Effector memory CD8-positive, alpha-beta T cell (primary cell): ENCODE measurements around the gene ANKS1B.

Experiments
- ATAC-seq: fragments of 150-1000 bp; cut with Tn5 transposase; replicated peaks from 2 replicates; pipeline ENCODE4 v1.10.0; 2021; ENCODE audit warnings: mild to moderate bottlenecking, moderate library complexity
- DNase-seq, 3 experiments: peaks; one replicate each; pipeline ENCODE4 v3.0.0; 2021
- H3K27ac Mint-ChIP-seq, 2 donors: one replicate each; pipeline ENCODE4 v1.8.0; 2022; ENCODE audit warnings: mild to moderate bottlenecking in 2 of 2, mixed read lengths in 2 of 2, moderate library complexity in 2 of 2
- H3K27me3 Mint-ChIP-seq, 2 donors: one replicate each; pipeline ENCODE4 v1.8.0; 2022; ENCODE audit warnings: mixed read lengths in 2 of 2
- H3K36me3 Mint-ChIP-seq: one replicate; pipeline ENCODE4 v1.8.0; 2022; ENCODE audit warnings: mild to moderate bottlenecking, moderate library complexity, mixed read lengths; ENCODE audit not compliant: insufficient read depth
- H3K4me1 Mint-ChIP-seq, 2 donors: one replicate each; pipeline ENCODE4 v1.8.0; 2022; ENCODE audit warnings: low read depth in 2 of 2, mixed read lengths in 2 of 2
- H3K4me3 Mint-ChIP-seq, 2 donors: one replicate each; pipeline ENCODE4 v1.8.0; 2022; ENCODE audit warnings: mild to moderate bottlenecking in 2 of 2, mixed read lengths in 2 of 2, moderate library complexity in 2 of 2
- H3K9me3 Mint-ChIP-seq, 2 donors: one replicate each; pipeline ENCODE4 v1.8.0; 2022; ENCODE audit warnings: mixed read lengths in 2 of 2

Gene ANKS1B

GRCh38 chr12:98799146-98799810 lies 1185.5 kb downstream of the ANKS1B start:
- H3K9me3 Mint-ChIP-seq = no peaks in the 10 kb centered on the region
- no peak for DNase-seq
- no peak for ATAC-seq
- H3K36me3 Mint-ChIP-seq = no peaks in the 10 kb centered on the region
- H3K27me3 Mint-ChIP-seq = peaks cover 28 to 41% of the 10 kb centered on the region in 2 donors
- no peak overlapping the region for H3K27ac Mint-ChIP-seq
- H3K4me1 Mint-ChIP-seq = no peaks in the 10 kb centered on the region
- no peak overlapping the region for H3K4me3 Mint-ChIP-seq

DNA sequence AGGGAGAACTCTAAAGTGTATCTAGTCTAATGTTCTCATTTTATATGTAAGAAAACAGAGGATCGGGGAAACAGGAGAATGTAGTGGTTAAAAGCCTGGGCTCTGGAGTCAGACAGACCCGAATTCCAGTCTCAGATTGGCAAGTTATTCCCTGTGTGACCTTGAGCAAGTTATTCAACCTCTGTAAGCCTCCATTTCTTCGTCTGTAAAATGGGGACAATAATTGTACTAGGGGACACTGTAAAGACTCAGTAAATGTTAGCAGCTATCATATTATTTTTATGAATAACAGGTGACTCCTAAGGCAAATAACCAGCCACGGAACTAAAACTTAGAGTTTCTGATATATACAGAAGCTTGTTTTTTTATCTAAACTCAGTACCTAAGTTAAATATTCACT lies 1187.5 kb downstream of the ANKS1B start:
- no peaks in the 10 kb centered on the region for H3K4me1 Mint-ChIP-seq
- no peaks in the 10 kb centered on the region for H3K9me3 Mint-ChIP-seq
- peaks cover 36 to 45% of the 10 kb centered on the region in 2 donors for H3K27me3 Mint-ChIP-seq
- DNase-seq (no peak), ATAC-seq (no peak)
- no peak overlapping the region for H3K27ac Mint-ChIP-seq
- H3K4me3 Mint-ChIP-seq = no peak overlapping the region
- H3K36me3 Mint-ChIP-seq = no peaks in the 10 kb centered on the region

DNA sequence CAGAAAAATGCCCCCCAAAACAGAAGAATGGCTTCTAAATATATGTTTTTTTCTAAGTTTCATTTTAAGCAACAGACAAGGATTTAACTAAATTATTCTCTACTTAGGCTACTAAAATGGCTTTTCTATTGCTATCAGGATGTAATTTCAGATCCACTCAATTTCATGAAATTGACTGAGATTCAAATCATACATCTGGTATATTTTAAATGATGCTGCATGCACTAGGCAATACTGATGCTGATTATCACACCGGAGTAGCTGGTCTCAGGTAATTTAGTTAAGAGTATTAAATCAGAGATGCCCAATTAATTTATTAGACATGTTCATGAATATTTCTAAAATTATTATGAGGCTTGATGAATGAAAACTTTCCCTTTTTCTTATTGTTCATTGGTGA lies 1188.0 kb downstream of the ANKS1B start:
- ATAC-seq = no peak
- no peaks in the 10 kb centered on the region for H3K36me3 Mint-ChIP-seq
- H3K4me1 Mint-ChIP-seq = no peaks in the 10 kb centered on the region
- DNase-seq = no peak
- H3K27ac Mint-ChIP-seq = no peak overlapping the region
- H3K9me3 Mint-ChIP-seq = no peaks in the 10 kb centered on the region
- H3K4me3 Mint-ChIP-seq = no peak overlapping the region
- H3K27me3 Mint-ChIP-seq = peaks cover 32 to 43% of the 10 kb centered on the region in 2 donors

GRCh38 chr12:98793121-98793520 lies 1191.6 kb downstream of the ANKS1B start:
- Mint-ChIP-seq H3K36me3 (no peaks in the 10 kb centered on the region), H3K9me3 (no peaks in the 10 kb centered on the region), H3K27me3 (peaks cover 39 to 44% of the 10 kb centered on the region in 2 donors), H3K27ac (no peak overlapping the region), H3K4me3 (no peak overlapping the region), H3K4me1 (no peaks in the 10 kb centered on the region)
- DNase-seq (no peak), ATAC-seq (no peak)

GRCh38 chr12:98791406-98791805 lies 1193.3 kb downstream of the ANKS1B start:
- H3K4me1 Mint-ChIP-seq = no peaks in the 10 kb centered on the region
- peaks cover 44 to 48% of the 10 kb centered on the region in 2 donors for H3K27me3 Mint-ChIP-seq
- H3K9me3 Mint-ChIP-seq = no peaks in the 10 kb centered on the region
- H3K4me3 Mint-ChIP-seq = no peak overlapping the region
- no peak for DNase-seq
- ATAC-seq = no peak
- no peak overlapping the region for H3K27ac Mint-ChIP-seq
- no peaks in the 10 kb centered on the region for H3K36me3 Mint-ChIP-seq

DNA sequence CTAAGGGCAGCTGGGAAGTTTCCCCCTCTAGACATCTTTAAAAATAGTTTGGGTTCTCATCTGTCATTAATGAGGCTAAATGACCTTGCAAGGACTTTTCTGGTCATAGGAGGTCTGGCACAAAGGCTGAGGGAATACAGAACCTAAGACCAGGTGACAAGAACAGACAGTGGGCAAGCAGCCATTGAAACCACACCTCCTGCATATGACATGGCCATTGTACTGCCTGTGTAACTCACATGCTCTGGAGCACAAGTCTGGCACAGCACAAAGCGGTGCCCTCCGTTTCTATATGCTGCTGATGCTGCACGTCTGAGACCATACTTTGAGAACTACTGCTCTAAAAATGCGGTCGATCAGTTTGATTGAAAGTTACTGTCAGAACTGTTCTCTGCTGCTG lies 1196.3 kb downstream of the ANKS1B start:
- no peak for ATAC-seq
- no peak for DNase-seq
- no peak overlapping the region for H3K27ac Mint-ChIP-seq
- no peaks in the 10 kb centered on the region for H3K4me1 Mint-ChIP-seq
- peaks cover 51 to 52% of the 10 kb centered on the region in 2 donors for H3K27me3 Mint-ChIP-seq
- no peaks in the 10 kb centered on the region for H3K9me3 Mint-ChIP-seq
- peaks cover 4% of the 10 kb centered on the region for H3K36me3 Mint-ChIP-seq
- no peak overlapping the region for H3K4me3 Mint-ChIP-seq

GRCh38 chr12:98786653-98787052 lies 1198.1 kb downstream of the ANKS1B start:
- H3K4me1 Mint-ChIP-seq = no peaks in the 10 kb centered on the region
- H3K27ac Mint-ChIP-seq = no peak overlapping the region
- no peak overlapping the region for H3K4me3 Mint-ChIP-seq
- peaks cover 4% of the 10 kb centered on the region for H3K36me3 Mint-ChIP-seq
- no peaks in the 10 kb centered on the region for H3K9me3 Mint-ChIP-seq
- no peak for DNase-seq
- ATAC-seq = no peak
- peaks cover 44 to 45% of the 10 kb centered on the region in 2 donors for H3K27me3 Mint-ChIP-seq

DNA sequence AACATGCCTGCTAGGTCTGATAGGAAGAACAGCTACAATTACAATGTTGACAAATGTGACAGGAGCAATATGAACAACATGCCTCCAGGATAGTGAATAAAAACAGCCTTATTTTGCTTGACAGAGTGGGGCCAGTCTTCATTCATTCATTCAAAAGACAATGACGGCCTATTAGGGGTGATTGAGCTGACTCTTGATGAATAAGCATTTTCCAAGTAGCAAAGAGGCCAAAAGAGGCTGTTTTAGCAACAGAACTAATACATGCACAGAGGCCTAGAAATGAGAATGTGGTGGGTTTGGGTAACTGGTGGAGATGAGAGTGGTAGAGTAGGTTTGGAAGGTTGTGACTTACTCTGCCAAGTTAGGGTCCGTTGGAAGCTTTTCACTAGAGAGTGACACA lies 1201.3 kb downstream of the ANKS1B start:
- H3K36me3 Mint-ChIP-seq = peaks cover 4% of the 10 kb centered on the region
- H3K9me3 Mint-ChIP-seq = no peaks in the 10 kb centered on the region
- H3K27ac Mint-ChIP-seq = no peak overlapping the region
- H3K4me3 Mint-ChIP-seq = no peak overlapping the region
- no peak for ATAC-seq
- H3K27me3 Mint-ChIP-seq = peaks cover 32 to 46% of the 10 kb centered on the region in 2 donors
- no peaks in the 10 kb centered on the region for H3K4me1 Mint-ChIP-seq
- DNase-seq = no peak

DNA sequence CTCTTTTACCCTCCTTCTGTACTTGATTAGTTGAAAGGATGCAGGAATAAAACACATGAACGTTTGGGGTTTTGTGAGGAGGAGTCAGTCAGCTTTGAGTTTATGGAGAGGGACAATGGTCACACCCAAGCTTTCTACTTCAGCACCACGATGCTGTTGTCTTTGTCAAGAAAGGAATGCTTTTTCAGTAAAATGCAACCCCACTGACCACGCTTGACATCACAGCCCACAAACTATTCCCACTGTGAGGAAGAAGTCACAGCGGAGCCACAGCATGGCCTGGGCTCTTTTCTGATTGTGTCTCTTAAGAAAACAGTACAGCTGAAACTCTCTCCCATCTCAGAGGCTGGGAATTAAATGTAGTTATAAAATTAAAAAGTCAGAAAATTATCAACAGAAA lies 1204.5 kb downstream of the ANKS1B start:
- H3K27me3 Mint-ChIP-seq = peaks cover 26 to 32% of the 10 kb centered on the region in 2 donors
- no peaks in the 10 kb centered on the region for H3K4me1 Mint-ChIP-seq
- no peak overlapping the region for H3K27ac Mint-ChIP-seq
- no peak for DNase-seq
- H3K9me3 Mint-ChIP-seq = no peaks in the 10 kb centered on the region
- ATAC-seq = no peak
- no peak overlapping the region for H3K4me3 Mint-ChIP-seq
- H3K36me3 Mint-ChIP-seq = peaks cover 4% of the 10 kb centered on the region

GRCh38 chr12:98772818-98773217 lies 1211.9 kb downstream of the ANKS1B start:
- ATAC-seq (no peak), DNase-seq (no peak)
- peaks cover 0 to 8% of the 10 kb centered on the region in 2 donors for H3K9me3 Mint-ChIP-seq
- peaks cover 0 to 12% of the 10 kb centered on the region in 2 donors for H3K27me3 Mint-ChIP-seq
- no peaks in the 10 kb centered on the region for H3K4me1 Mint-ChIP-seq
- no peak overlapping the region for H3K27ac Mint-ChIP-seq
- H3K4me3 Mint-ChIP-seq = no peak overlapping the region
- H3K36me3 Mint-ChIP-seq = no peaks in the 10 kb centered on the region

DNA sequence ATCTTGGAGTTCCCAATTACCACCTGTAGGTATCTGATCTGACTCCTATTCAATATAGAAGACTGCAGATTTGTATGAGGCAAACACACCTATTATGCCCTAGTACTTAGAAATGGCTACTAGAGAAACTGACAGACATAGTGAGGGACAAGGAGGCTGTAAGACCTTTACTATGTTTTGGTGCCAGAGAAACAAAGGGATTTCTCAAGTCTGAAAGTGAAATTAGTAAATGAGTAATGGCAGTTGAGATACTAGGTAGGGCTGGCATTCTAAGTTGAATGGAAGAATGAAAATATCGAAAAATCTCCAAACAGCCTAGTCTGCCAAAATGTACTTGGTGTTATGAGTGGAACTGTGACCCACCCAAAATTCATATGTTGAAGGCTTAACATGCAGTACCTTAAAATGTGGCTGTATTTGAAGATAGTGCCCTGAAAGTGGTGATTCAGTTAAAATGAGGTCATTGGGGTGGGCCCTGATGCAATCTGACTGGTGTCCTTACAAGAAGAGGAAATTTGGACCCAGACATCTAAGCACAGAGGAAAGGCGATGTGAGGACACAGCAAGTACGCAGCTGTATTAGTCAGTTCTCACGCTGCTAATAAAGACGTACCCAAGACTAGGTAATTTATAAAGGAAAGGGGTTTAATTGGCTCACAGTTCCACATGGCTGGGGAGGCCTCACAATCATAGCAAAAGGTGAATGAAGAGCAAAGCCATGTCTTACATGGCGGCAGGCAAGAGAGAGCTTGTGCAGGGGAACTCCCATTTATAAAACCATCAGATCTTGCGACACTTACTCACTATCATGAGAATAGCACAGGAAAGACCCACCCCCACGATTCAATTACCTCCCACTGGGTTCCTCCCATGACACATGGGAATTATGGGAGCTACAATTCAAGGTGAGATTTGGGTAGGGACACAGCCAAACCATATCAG lies 1212.7 kb downstream of the ANKS1B start:
- no peaks in the 10 kb centered on the region for H3K4me1 Mint-ChIP-seq
- H3K27ac Mint-ChIP-seq = no peak overlapping the region
- peaks cover 0 to 8% of the 10 kb centered on the region in 2 donors for H3K9me3 Mint-ChIP-seq
- peaks cover 0 to 18% of the 10 kb centered on the region in 2 donors for H3K27me3 Mint-ChIP-seq
- DNase-seq (no peak), ATAC-seq (no peak)
- H3K36me3 Mint-ChIP-seq = no peaks in the 10 kb centered on the region
- no peak overlapping the region for H3K4me3 Mint-ChIP-seq

DNA sequence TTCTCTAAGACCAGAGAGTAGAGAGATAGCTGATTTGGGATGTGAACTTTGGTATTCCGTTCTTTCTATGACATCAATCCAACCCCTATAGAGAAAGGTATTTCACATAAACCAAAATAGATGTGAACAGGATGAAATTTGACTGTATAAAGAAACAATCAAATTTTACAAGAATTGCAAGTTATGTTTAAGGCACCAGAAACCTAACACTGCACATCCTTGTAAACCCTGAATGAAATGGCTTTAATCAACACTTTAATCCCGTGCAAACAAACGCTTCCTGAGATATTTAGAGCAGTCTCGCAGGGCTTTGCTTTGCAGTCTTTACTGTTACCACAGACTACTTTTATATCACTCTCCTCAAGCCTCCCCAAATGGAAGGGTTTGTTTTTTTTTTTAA lies 1214.5 kb downstream of the ANKS1B start:
- Mint-ChIP-seq H3K9me3 (peaks cover 0 to 8% of the 10 kb centered on the region in 2 donors), H3K4me3 (no peak overlapping the region), H3K4me1 (no peaks in the 10 kb centered on the region), H3K27me3 (peaks cover 0 to 27% of the 10 kb centered on the region in 2 donors), H3K27ac (no peak overlapping the region), H3K36me3 (no peaks in the 10 kb centered on the region)
- ATAC-seq = no peak
- no peak for DNase-seq

DNA sequence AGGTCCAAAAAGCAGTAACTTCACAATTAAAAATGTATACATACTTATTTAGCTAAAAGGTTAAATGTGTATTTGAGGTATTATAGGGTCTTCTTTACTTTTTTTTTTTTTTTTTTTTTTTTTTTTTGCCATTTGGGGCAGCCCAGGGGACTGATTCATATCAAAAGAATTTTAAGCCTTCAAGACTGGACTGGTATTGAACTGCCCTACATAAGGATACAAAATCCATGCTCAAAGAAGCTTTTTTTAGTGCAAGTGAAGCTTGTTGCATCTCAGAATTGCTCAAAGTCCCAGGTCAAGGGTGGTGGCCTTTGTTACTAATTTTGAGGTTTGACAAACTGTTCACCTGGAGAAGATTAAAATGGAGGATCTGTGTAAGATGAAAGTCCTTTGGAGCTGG lies 1215.7 kb downstream of the ANKS1B start:
- no peak for DNase-seq
- no peaks in the 10 kb centered on the region for H3K4me1 Mint-ChIP-seq
- H3K9me3 Mint-ChIP-seq = peaks cover 0 to 8% of the 10 kb centered on the region in 2 donors
- no peak overlapping the region for H3K4me3 Mint-ChIP-seq
- peaks cover 0 to 27% of the 10 kb centered on the region in 2 donors for H3K27me3 Mint-ChIP-seq
- no peak overlapping the region for H3K27ac Mint-ChIP-seq
- ATAC-seq = no peak
- H3K36me3 Mint-ChIP-seq = peaks cover 4% of the 10 kb centered on the region

GRCh38 chr12:98767248-98767647 lies 1217.5 kb downstream of the ANKS1B start:
- no peak overlapping the region for H3K27ac Mint-ChIP-seq
- peaks cover 4% of the 10 kb centered on the region for H3K36me3 Mint-ChIP-seq
- H3K27me3 Mint-ChIP-seq = peaks cover 5 to 26% of the 10 kb centered on the region in 2 donors
- no peak for DNase-seq
- peaks cover 0 to 5% of the 10 kb centered on the region in 2 donors for H3K9me3 Mint-ChIP-seq
- H3K4me3 Mint-ChIP-seq = no peak overlapping the region
- no peak for ATAC-seq
- no peaks in the 10 kb centered on the region for H3K4me1 Mint-ChIP-seq
